ENCODE results near the gene DYNC2H1.

The DYNC2H1 gene

GRCh38 chr11:103476874-103477273, 367.6 kb downstream of the DYNC2H1 start:
- no peak for DNase-seq (ENCODE audit: low read depth)
- TF ChIP-seq, protein P1, sequence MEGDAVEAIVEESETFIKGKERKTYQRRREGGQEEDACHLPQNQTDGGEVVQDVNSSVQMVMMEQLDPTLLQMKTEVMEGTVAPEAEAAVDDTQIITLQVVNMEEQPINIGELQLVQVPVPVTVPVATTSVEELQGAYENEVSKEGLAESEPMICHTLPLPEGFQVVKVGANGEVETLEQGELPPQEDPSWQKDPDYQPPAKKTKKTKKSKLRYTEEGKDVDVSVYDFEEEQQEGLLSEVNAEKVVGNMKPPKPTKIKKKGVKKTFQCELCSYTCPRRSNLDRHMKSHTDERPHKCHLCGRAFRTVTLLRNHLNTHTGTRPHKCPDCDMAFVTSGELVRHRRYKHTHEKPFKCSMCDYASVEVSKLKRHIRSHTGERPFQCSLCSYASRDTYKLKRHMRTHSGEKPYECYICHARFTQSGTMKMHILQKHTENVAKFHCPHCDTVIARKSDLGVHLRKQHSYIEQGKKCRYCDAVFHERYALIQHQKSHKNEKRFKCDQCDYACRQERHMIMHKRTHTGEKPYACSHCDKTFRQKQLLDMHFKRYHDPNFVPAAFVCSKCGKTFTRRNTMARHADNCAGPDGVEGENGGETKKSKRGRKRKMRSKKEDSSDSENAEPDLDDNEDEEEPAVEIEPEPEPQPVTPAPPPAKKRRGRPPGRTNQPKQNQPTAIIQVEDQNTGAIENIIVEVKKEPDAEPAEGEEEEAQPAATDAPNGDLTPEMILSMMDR (IDR thresholded peaks at IDR 0.05; ENCODE audit: control insufficient read depth, extremely low read depth, insufficient read depth) = no peak

GRCh38 chr11:103480421-103480820, 371.2 kb downstream of the DYNC2H1 start:
- TF ChIP-seq, protein P1 (IDR thresholded peaks at IDR 0.05; ENCODE audit: control insufficient read depth, extremely low read depth, insufficient read depth) = no peak
- no peak for DNase-seq (ENCODE audit: low read depth)
- no peak overlapping the region for H3K4me3 ChIP-seq (ENCODE audit: low read depth, low read length)

More at GRCh38 chr11:103476874-103477273, 367.6 kb downstream of the DYNC2H1 start:
- no peak overlapping the region for H3K4me3 ChIP-seq (ENCODE audit: low read depth, low read length)

DNA sequence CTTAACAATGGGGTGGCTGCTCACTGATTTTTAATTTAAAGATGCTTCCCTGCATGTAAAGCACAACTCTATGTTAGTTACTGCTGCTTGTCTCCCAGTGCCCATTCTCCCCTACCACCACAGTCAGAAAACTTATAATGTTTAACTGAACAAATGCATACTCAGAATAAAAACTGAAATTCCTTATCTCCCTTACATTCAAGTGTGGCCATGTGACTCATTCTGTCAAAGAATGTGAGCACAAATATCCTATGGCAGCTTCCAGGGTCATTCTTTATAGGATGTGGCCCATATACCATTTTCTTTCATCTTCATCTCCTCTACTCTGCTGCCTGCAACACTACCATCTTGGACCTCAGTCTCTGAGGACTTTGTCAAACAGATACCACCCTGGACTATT, 374.8 kb downstream of the DYNC2H1 start:
- TF ChIP-seq, protein P1 (IDR thresholded peaks at IDR 0.05; ENCODE audit: control insufficient read depth, extremely low read depth, insufficient read depth) = no peak
- DNase-seq (ENCODE audit: low read depth) = no peak
- H3K4me3 ChIP-seq (ENCODE audit: low read depth, low read length) = no peak overlapping the region

DNA sequence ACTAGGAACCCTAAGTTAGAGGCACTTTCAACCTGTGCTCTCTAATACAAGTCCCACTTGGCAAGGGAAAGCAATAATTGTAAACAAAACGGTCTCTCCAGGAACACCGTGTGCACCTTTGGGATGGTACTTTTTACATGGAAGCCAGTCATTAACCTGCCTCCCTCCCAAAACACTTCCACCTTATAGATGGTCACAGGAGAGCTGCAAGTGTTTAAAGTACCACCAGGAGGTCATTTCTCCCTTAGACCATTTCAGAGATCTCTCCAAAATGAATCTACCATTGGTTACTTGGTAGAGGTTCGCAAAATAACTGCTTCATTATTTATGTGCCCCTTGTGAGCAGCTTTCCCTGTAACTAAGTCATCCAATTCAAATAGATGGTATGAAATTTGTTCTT, 375.3 kb downstream of the DYNC2H1 start:
- H3K4me3 ChIP-seq (ENCODE audit: low read depth, low read length) = no peak overlapping the region
- DNase-seq (ENCODE audit: low read depth) = peak; percentile 28
- TF ChIP-seq, protein P1 (IDR thresholded peaks at IDR 0.05; ENCODE audit: control insufficient read depth, extremely low read depth, insufficient read depth) = no peak

DNA sequence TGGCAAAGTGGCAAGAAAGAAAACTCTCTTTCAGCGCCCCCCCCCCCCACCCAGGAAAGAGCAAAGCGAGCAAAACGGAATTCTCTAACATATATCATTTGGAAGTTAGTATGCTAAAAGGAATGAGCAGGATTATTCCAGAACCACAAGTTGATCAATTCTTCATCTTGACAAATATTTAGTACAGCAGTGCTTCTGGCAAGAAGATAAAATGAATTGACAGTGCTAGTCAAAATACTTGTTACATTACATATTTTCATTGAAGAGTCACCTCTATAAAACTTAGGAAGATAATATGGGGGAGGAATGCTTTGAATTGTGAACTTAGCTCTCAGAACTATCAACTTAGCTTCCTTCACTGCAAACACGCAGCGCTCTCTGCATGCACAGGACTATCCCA, 377.4 kb downstream of the DYNC2H1 start:
- no peak for DNase-seq (ENCODE audit: low read depth)
- TF ChIP-seq, protein P1 (IDR thresholded peaks at IDR 0.05; ENCODE audit: control insufficient read depth, extremely low read depth, insufficient read depth) = no peak
- H3K4me3 ChIP-seq (ENCODE audit: low read depth, low read length) = no peak overlapping the region

GRCh38 chr11:103487113-103487512, 377.9 kb downstream of the DYNC2H1 start:
- DNase-seq (ENCODE audit: low read depth) = no peak
- H3K4me3 ChIP-seq (ENCODE audit: low read depth, low read length) = no peak overlapping the region
- TF ChIP-seq, protein P1 (IDR thresholded peaks at IDR 0.05; ENCODE audit: control insufficient read depth, extremely low read depth, insufficient read depth) = no peak

DNA sequence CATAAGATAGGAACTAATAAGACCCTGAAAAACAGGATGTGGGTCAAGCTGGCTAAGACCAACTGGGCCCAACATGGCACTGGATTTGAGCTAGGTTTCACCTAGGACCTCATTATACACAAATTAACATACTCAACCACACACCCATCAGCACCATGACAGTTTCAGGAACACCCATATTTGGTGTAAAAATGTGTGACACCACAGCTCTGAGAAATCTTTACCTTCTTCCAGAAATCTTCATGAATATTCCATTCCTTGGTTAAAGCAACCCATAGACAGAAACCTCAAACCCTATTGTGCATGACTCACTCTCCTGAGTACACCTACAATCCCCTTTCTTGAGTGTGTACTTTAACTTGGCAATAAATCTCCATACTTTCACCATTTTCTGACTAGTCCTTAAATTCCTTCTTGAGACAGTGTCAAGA, 378.8 kb downstream of the DYNC2H1 start:
- H3K4me3 ChIP-seq (ENCODE audit: low read depth, low read length) = no peak overlapping the region
- TF ChIP-seq, protein P1 (IDR thresholded peaks at IDR 0.05; ENCODE audit: control insufficient read depth, extremely low read depth, insufficient read depth) = no peak
- no peak for DNase-seq (ENCODE audit: low read depth)

Measured in LNCaP clone FGC (cell line).